Measurements from ENCODE around the gene FAM117A. TPM values are rescaled to one million over a fixed set of nuclear protein-coding genes. Genes with fewer than 3 reads are reported as not detected.
"Not testable (repeated sequence)": the region's sequence is repeated elsewhere in the genome, so short reads cannot be mapped to it uniquely, and the experiment has no call there.

Gene FAM117A
- total and polyA plus RNA-seq, 3 experiments from 2014 or later, result 21.8 to 85.0 (median 24.8) TPM

- H3K27ac Mint-ChIP-seq, result peak overlapping the region; percentile 43 to 99 (median 86)
- peak overlapping the region; percentile 82 to 100 (median 98) for H3K4me3 Mint-ChIP-seq
- Histone ChIP-seq H3K9me3 (ENCODE audit: low read length) (no peaks in the 10 kb centered on the region), H3K27me3 (ENCODE audit: insufficient read depth, low read length, poor library complexity, severe bottlenecking) (no peaks in the 10 kb centered on the region), H3K4me1 (ENCODE audit: insufficient read depth, low read length) (peaks cover 62% of the 10 kb centered on the region), H3K36me3 (ENCODE audit: insufficient read depth, low read length) (no peaks in the 10 kb centered on the region), H3K27ac (ENCODE audit: low read depth, low read length) (peak overlapping the region; percentile 66), H3K4me3 (ENCODE audit: low read length) (peak overlapping the region; percentile 82)
- DNase-seq, result no peak
- H3K27me3 Mint-ChIP-seq, result peaks cover 0 to 1% of the 10 kb centered on the region in 2 donors
- H3K9me3 Mint-ChIP-seq, result no peaks in the 10 kb centered on the region
- ChIA-PET CTCF (interaction anchor here (1.3 to 3.6 kb wide), 3 partner anchors 12 to 53 kb away, joined by 4 to 37 read pairs (median 13); partner anchors contain the start of gene SLC35B1), POLR2A (interaction anchor here (0.5 to 4.9 kb wide), 4 partner anchors 12 to 51 kb away, joined by 3 to 70 read pairs (median 28); no protein-coding TSS in a partner anchor)
- peaks cover 0 to 58% (median 6%) of the 10 kb centered on the region in 3 donors for H3K36me3 Mint-ChIP-seq
- H3K4me1 Mint-ChIP-seq, result peaks cover 71 to 79% (median 75%) of the 10 kb centered on the region in 3 donors
Measured at GRCh38 chr17:49760932-49761558, 2.9 kb downstream of the FAM117A start.

GRCh38 chr17:49760296-49760695 is 3.6 kb downstream of the FAM117A start:
- POLR2A ChIA-PET, result interaction anchor here (0.5 to 4.9 kb wide), 3 partner anchors 11 to 51 kb away, joined by 3 to 70 read pairs (median 4); no protein-coding TSS in a partner anchor
- no peak overlapping the region for H3K4me3 ChIP-seq (ENCODE audit: low read length)
- peaks cover 76 to 85% (median 82%) of the 10 kb centered on the region in 3 donors for H3K4me1 Mint-ChIP-seq
- no peaks in the 10 kb centered on the region for H3K9me3 ChIP-seq (ENCODE audit: low read length)
- H3K9me3 Mint-ChIP-seq, result no peaks in the 10 kb centered on the region
- H3K27ac Mint-ChIP-seq, result peak overlapping the region; percentile 6 to 96 (median 78)
- peaks cover 0 to 1% of the 10 kb centered on the region in 2 donors for H3K27me3 Mint-ChIP-seq
- H3K36me3 ChIP-seq (ENCODE audit: insufficient read depth, low read length), result no peaks in the 10 kb centered on the region
- peaks cover 5 to 65% (median 6%) of the 10 kb centered on the region in 3 donors for H3K36me3 Mint-ChIP-seq
- H3K27me3 ChIP-seq (ENCODE audit: insufficient read depth, low read length, poor library complexity, severe bottlenecking), result no peaks in the 10 kb centered on the region
- CTCF ChIA-PET, result interaction anchor here (1.3 to 3.0 kb wide), 2 partner anchors 11 to 52 kb away, joined by 4 to 13 read pairs; partner anchors contain the start of gene SLC35B1
- peaks cover 69% of the 10 kb centered on the region for H3K4me1 ChIP-seq (ENCODE audit: insufficient read depth, low read length)
- no peak for DNase-seq
- H3K4me3 Mint-ChIP-seq, result peak overlapping the region; percentile 82 to 100 (median 98)
- no peak overlapping the region for H3K27ac ChIP-seq (ENCODE audit: low read depth, low read length)

- peak overlapping the region; percentile 43 to 93 (median 75) for H3K27ac Mint-ChIP-seq
Measured at GRCh38 chr17:49759203-49759602, 4.7 kb downstream of the FAM117A start.

GRCh38 chr17:49758464-49759010 is 5.4 kb downstream of the FAM117A start:
- not testable (repeated sequence) for H3K27ac ChIP-seq (ENCODE audit: low read depth, low read length); H3K27me3 ChIP-seq (ENCODE audit: insufficient read depth, low read length, poor library complexity, severe bottlenecking); H3K9me3 ChIP-seq (ENCODE audit: low read length); DNase-seq; H3K27me3 Mint-ChIP-seq; H3K4me3 ChIP-seq (ENCODE audit: low read length); H3K9me3 Mint-ChIP-seq; H3K36me3 ChIP-seq (ENCODE audit: insufficient read depth, low read length)
- CTCF ChIA-PET, result interaction anchor here (3.0 to 3.6 kb wide), 2 partner anchors 11 to 50 kb away, joined by 13 to 18 read pairs; partner anchors contain the start of gene SLC35B1
- Mint-ChIP-seq H3K4me1 (peaks cover 75 to 87% (median 86%) of the 10 kb centered on the region in 3 donors), H3K36me3 (peaks cover 6 to 71% (median 6%) of the 10 kb centered on the region in 3 donors), H3K4me3 (peak overlapping the region in 1 of 7 donors; percentile 59), H3K27ac (peak overlapping the region; percentile 42 to 93 (median 66))
- H3K4me1 ChIP-seq (ENCODE audit: insufficient read depth, low read length), result peaks cover 80% of the 10 kb centered on the region
- POLR2A ChIA-PET, result interaction anchor here (1.7 kb wide), 1 partner anchor 10 kb away, joined by 4 read pairs; no protein-coding TSS in a partner anchor

More at GRCh38 chr17:49759203-49759602, 4.7 kb downstream of the FAM117A start:
- Mint-ChIP-seq H3K36me3 (peaks cover 6 to 68% (median 6%) of the 10 kb centered on the region in 3 donors), H3K9me3 (no peaks in the 10 kb centered on the region), H3K4me3 (peak overlapping the region in 6 of 7 donors; percentile 5 to 98 (median 76)), H3K4me1 (peaks cover 71 to 82% (median 82%) of the 10 kb centered on the region in 3 donors), H3K27me3 (no peaks in the 10 kb centered on the region)
- DNase-seq, result no peak
- ChIA-PET POLR2A (interaction anchor here (1.7 kb wide), 1 partner anchor 11 kb away, joined by 4 read pairs; no protein-coding TSS in a partner anchor), CTCF (interaction anchor here (3.0 to 3.6 kb wide), 2 partner anchors 11 to 51 kb away, joined by 13 to 18 read pairs; partner anchors contain the start of gene SLC35B1)
- no peak overlapping the region for H3K27ac ChIP-seq (ENCODE audit: low read depth, low read length)
- H3K4me1 ChIP-seq (ENCODE audit: insufficient read depth, low read length), result peaks cover 74% of the 10 kb centered on the region
- H3K4me3 ChIP-seq (ENCODE audit: low read length), result no peak overlapping the region
- no peaks in the 10 kb centered on the region for H3K36me3 ChIP-seq (ENCODE audit: insufficient read depth, low read length)
- no peaks in the 10 kb centered on the region for H3K9me3 ChIP-seq (ENCODE audit: low read length)
- H3K27me3 ChIP-seq (ENCODE audit: insufficient read depth, low read length, poor library complexity, severe bottlenecking), result no peaks in the 10 kb centered on the region

- no peaks in the 10 kb centered on the region for H3K36me3 ChIP-seq (ENCODE audit: insufficient read depth, low read length)
- peaks cover 6 to 67% (median 6%) of the 10 kb centered on the region in 3 donors for H3K36me3 Mint-ChIP-seq
- peak overlapping the region; percentile 19 to 95 (median 82) for H3K27ac Mint-ChIP-seq
- no peaks in the 10 kb centered on the region for H3K27me3 ChIP-seq (ENCODE audit: insufficient read depth, low read length, poor library complexity, severe bottlenecking)
- POLR2A ChIA-PET, result interaction anchor here (0.6 to 1.7 kb wide), 4 partner anchors 9 to 49 kb away, joined by 3 to 4 read pairs (median 4); no protein-coding TSS in a partner anchor
- no peaks in the 10 kb centered on the region for H3K27me3 Mint-ChIP-seq
- peak overlapping the region in 3 of 7 donors; percentile 5 to 19 (median 9) for H3K4me3 Mint-ChIP-seq
- peaks cover 92% of the 10 kb centered on the region for H3K4me1 ChIP-seq (ENCODE audit: insufficient read depth, low read length)
- H3K9me3 ChIP-seq (ENCODE audit: low read length), result no peaks in the 10 kb centered on the region
- no peaks in the 10 kb centered on the region for H3K9me3 Mint-ChIP-seq
- CTCF ChIA-PET, result interaction anchor here (0.9 to 3.6 kb wide), 4 partner anchors 10 to 49 kb away, joined by 5 to 18 read pairs (median 8); partner anchors contain the start of gene SLC35B1
- peak overlapping the region; percentile 1 for H3K27ac ChIP-seq (ENCODE audit: low read depth, low read length)
- peaks cover 83 to 93% (median 90%) of the 10 kb centered on the region in 3 donors for H3K4me1 Mint-ChIP-seq
- no peak for DNase-seq
- H3K4me3 ChIP-seq (ENCODE audit: low read length), result no peak overlapping the region
Measured at GRCh38 chr17:49757151-49757777, 6.7 kb downstream of the FAM117A start.

- Histone ChIP-seq H3K27ac (ENCODE audit: low read depth, low read length) (peak overlapping the region; percentile 1), H3K9me3 (ENCODE audit: low read length) (no peaks in the 10 kb centered on the region), H3K27me3 (ENCODE audit: insufficient read depth, low read length, poor library complexity, severe bottlenecking) (no peaks in the 10 kb centered on the region), H3K4me1 (ENCODE audit: insufficient read depth, low read length) (peaks cover 88% of the 10 kb centered on the region), H3K4me3 (ENCODE audit: low read length) (no peak overlapping the region), H3K36me3 (ENCODE audit: insufficient read depth, low read length) (no peaks in the 10 kb centered on the region)
- Mint-ChIP-seq H3K36me3 (peaks cover 6 to 69% (median 6%) of the 10 kb centered on the region in 3 donors), H3K4me3 (peak overlapping the region in 5 of 7 donors; percentile 2 to 74 (median 53)), H3K27me3 (no peaks in the 10 kb centered on the region), H3K9me3 (no peaks in the 10 kb centered on the region), H3K4me1 (peaks cover 80 to 93% (median 87%) of the 10 kb centered on the region in 3 donors), H3K27ac (peak overlapping the region in 7 of 8 donors; percentile 43 to 95 (median 87))
- DNase-seq, result no peak
- ChIA-PET CTCF (interaction anchor here (0.9 to 3.6 kb wide), 5 partner anchors 9 to 186 kb away, joined by 3 to 18 read pairs (median 6); partner anchors contain the start of gene SLC35B1), POLR2A (interaction anchor here (0.6 to 1.5 kb wide), 7 partner anchors 8 to 51 kb away, joined by 3 to 6 read pairs (median 4); no protein-coding TSS in a partner anchor)
Measured at GRCh38 chr17:49756323-49757150, 7.4 kb downstream of the FAM117A start.

Data from CD8-positive, alpha-beta memory T cell (primary cell).